EH (cell line): ENCODE data around the gene JPH4.
"Not testable (repeated sequence)": the region's sequence is repeated elsewhere in the genome, so short reads cannot be mapped to it uniquely, and the experiment has no call there.

Experiments
- DNase-seq: peaks from one replicate; pipeline ENCODE4 v3.0.0-alpha.2; 2015; ENCODE audit warnings: low read depth

JPH4 gene

GRCh38 chr14:23546450-23547035 lies 32.0 kb downstream of the JPH4 start:
- DNase-seq = no peak

- no peak for DNase-seq
Observed at GRCh38 chr14:23545740-23546365, 32.7 kb downstream of the JPH4 start.

DNA sequence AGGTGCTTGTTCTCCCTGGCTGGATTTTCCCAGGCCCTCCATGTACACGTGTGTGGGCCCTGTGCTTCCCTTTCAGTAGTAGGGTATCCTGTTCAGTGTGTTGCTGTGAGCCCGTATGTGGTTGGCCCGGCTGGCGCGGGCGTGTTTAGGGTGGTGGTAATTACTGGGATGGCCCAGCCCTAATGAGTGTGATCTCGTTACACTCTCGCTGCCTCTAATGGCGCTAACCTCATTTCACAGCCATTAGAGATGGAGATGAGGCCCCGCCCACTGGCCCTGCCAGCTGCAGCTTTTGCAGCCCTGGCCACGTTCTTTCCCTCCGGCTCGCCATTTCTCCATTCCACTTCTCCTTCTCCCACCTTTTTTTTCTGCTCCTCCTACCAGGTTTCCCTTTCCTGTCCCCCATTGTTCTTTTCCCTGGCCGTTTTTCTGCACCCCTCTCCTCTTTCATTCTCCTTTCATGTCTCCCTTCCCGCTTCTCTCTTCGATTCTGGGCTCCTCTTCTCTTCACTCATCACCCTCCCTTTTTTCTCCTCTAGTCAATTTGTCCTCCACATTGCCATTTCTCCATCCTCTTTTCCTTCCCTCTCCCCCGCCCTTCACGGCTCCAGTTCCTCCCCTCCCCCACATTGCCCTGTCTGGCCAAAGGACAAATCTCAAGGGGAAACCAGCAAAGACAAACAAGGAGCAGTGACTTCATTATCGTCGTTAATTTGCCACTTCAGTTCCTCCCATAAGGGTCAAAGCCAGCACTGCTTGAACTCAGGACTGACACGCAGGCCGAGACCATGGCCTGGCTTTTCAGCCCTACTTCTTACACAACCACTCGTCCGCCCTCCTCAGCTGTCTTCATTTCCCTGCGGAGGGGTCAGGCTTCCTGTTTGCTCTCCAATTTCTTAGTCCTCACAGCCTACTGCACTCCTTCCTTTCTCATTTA lies 33.8 kb downstream of the JPH4 start:
- DNase-seq = no peak

GRCh38 chr14:23543403-23543802 lies 35.2 kb downstream of the JPH4 start:
- DNase-seq = no peak

DNA sequence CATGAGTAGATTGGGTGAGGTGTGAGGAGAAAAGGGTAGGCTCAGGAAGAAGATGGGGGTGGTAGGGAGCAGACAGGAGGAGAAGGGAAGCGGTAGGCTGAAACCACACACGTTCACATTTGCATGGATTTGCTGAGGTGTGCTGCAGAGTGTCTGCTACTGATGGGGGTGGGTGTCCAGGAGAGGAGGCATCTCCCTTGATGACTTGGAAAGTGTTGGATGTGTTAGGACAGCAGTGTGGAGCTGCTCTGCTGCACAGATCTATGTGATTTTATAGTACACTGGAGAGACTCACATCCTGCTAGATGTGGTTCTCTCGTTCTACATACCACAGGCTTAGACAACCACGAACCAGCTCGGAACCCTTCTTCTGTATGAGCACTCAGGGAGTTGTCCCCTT lies 36.3 kb downstream of the JPH4 start:
- DNase-seq = no peak

DNA sequence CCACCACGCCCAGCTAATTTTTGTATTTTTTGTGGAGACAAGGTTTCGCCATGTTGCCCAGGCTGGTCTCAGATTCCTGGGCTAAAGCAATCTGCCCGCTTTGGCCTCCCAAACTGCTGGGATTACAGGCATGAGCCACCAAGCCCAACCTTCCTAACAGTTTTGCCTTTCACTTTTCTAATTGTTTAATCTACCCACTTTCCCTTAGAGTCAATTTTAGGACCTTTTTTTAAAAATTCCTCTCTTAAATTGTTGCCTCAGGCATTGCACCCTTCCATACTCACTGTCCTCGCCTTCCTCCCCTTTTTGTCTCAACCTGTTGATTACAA lies 38.5 kb downstream of the JPH4 start:
- DNase-seq = no peak

GRCh38 chr14:23539248-23540140 lies 39.1 kb downstream of the JPH4 start:
- peak; percentile 51 for DNase-seq

- DNase-seq = peak; percentile 56
Observed at GRCh38 chr14:23538785-23539184, 39.8 kb downstream of the JPH4 start.

DNA sequence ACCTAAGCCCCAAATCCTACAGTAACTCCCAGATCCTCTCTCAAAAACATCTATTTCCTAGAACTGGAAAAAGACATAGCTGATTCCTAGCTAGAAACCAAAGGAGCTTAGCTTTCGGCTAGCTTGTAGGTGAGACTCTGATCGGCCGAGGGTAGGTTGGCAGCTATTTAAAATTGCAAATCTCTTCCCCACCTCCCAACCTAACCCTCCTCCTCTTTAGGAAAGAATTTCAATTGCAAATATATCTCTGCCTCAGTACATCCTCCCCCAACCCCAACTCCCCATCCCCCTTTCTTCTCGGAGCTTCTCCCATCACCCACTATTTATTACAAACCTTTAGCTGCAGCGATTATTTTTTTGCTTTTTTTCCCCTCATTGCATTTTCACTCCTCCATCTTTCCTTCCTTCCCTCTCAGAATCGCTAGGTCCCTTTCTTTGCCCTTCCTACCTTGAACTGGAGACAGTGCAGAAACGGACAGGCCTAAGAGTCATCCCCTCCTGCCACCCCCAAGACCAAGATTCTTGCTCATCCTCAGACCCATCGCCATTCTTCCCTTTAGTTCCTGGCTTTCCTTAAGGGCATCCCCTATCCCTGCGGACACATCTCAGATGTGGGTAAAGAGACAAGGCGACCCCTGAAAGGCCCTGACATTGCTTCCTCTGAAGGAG lies 40.4 kb downstream of the JPH4 start:
- no peak for DNase-seq

GRCh38 chr14:23537351-23538049 lies 41.1 kb downstream of the JPH4 start:
- peak; percentile 29 for DNase-seq

GRCh38 chr14:23536906-23537305 lies 41.7 kb downstream of the JPH4 start:
- not testable (repeated sequence) for DNase-seq

DNA sequence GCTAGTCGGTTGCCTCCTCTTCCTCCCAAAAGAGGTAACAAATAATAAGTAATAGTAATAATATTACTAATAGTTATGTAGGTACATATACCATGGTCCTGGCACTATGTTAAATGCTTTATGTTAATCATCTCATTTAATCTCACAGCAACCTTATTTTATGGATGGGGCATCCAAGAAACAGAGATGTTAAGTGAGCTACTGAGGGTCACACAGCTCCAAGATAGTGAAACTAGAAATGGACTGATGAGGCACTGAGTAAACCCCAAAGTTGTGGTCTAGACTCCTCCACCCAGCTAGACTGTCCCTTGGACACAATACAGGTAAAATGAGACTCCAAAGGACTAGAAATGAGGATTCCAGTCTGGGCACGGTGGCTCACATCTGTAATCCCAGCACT lies 42.1 kb downstream of the JPH4 start:
- no peak for DNase-seq

GRCh38 chr14:23535943-23536342 lies 42.6 kb downstream of the JPH4 start:
- no peak for DNase-seq

GRCh38 chr14:23533652-23534435 lies 44.7 kb downstream of the JPH4 start:
- no peak for DNase-seq

DNA sequence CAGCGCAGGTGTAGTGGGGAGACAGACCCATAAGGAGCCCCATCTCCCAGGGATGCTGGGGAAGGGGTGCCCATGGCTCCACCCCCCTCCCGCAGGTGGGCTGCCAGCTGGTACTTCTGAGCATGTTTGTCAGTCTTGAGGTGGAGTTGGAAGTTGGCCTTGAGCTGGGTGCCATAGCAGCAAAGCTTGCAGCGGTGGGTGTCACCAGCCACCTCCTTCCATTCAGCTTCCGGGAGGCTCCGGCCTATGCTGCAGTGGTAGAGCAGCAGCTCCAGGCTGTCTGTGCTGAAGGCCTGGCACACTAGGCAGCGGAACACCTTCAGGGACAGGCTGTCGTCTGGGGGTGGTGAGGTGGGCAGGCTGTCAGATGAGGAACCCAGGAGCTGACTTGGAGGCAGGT lies 45.9 kb downstream of the JPH4 start:
- DNase-seq = no peak

DNA sequence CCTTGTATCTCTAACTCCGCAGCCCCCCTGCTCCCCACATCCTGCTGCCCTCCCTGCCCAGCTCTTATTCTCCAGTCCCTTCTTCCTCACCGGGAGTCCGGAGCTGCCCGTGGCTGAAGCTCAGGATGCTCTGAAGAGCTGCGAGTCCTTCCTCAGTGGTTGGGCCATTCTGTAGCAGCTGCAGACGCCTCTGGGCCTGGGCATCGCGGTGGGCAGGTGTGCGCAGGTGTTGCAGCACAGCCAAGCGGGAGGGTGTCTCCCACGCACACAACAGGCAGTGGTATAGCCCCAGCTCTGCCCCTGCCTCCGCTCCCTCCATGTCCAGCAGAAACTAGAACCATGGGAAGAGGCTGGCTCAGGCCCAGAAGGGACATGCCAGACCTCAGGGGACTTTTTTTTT lies 47.2 kb downstream of the JPH4 start:
- no peak for DNase-seq

GRCh38 chr14:23530375-23531055 lies 48.1 kb downstream of the JPH4 start:
- peak; percentile 24 for DNase-seq

DNA sequence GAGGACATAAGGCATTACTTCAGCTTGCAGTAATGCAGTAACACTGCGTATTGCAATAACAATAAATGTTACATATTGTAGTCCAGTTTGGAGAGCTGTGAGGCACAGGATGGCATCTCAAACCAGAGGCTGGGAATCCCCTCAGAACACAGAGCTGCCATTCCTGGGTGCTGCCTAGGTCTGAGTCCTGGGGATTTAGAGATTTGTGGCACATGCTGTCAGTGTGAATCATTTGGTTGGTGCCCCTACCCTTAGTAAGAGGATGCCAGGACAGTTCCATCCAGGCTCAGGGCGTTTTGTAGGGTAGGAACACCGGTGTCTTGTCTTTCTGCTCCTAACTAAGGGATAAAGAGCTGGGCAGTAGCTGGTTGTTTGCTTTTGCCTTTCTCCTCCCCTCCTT lies 49.6 kb downstream of the JPH4 start:
- no peak for DNase-seq

- DNase-seq = no peak
Observed at GRCh38 chr14:23528555-23528954, 50.0 kb downstream of the JPH4 start.

GRCh38 chr14:23525611-23526010 lies 53.0 kb downstream of the JPH4 start:
- no peak for DNase-seq
